Panc1 (cell line): Measurements from ENCODE around the gene GYPC. TPM values are rescaled to one million over a fixed set of nuclear protein-coding genes. Genes with fewer than 3 reads are reported as not detected.
"Not testable (repeated sequence)": the region's sequence is repeated elsewhere in the genome, so short reads cannot be mapped to it uniquely, and the experiment has no call there.

Source experiments
- ATAC-seq: fragments of 200-7000 bp; cut with Tn5 transposase; 2 replicates; pipeline ENCODE4 v1.9.1; 2020; ENCODE audit warnings: mild to moderate bottlenecking, moderate library complexity
- BruUV-seq: library from RNA; stranded (reverse); fragments of 400-500 nt; replicated peaks from 2 replicates; lab custom pipeline; 2021; lab: Mats Ljungman, UMichigan
- CTCF ChIA-PET: fragments of 300-600 bp; sonication (Branson Sonifier 250); formaldehyde crosslinking; loops from one replicate; lab custom pipeline; 2022; ENCODE audit warnings: antibody characterized with exemption; lab: Charles Lee
- POLR2A ChIA-PET: fragments of 300-600 bp; sonication (Branson Sonifier 250); formaldehyde crosslinking; loops from one replicate; lab custom pipeline; 2022; ENCODE audit warnings: antibody characterized with exemption; lab: Charles Lee
- DNase-seq: peaks from one replicate; pipeline ENCODE4 v3.0.0-alpha.2; 2010; ENCODE audit warnings: low read depth, low spot score
- H3K27ac ChIP-seq: 2 replicates; pipeline ENCODE4 v1.5.1; 2011; ENCODE audit warnings: mild to moderate bottlenecking, low read length, inconsistent platforms
- H3K27me3 ChIP-seq: fragments of 200-500 bp; sonication (Bioruptor generic); 2 replicates; pipeline ENCODE4 v1.6.0; 2014; ENCODE audit warnings: low read length, inconsistent platforms; ENCODE audit not compliant: control insufficient read depth, insufficient read depth
- H3K36me3 ChIP-seq: fragments of 200-500 bp; sonication (Bioruptor generic); 2 replicates; pipeline ENCODE4 v1.5.1; 2014; ENCODE audit warnings: inconsistent platforms, mild to moderate bottlenecking, low read length, moderate library complexity; ENCODE audit not compliant: control insufficient read depth, insufficient read depth
- H3K4me1 ChIP-seq: 2 replicates; pipeline ENCODE4 v1.5.1; 2011; ENCODE audit warnings: inconsistent platforms, mild to moderate bottlenecking, low read length, moderate library complexity; ENCODE audit not compliant: control insufficient read depth, insufficient read depth
- H3K4me3 ChIP-seq, 2 experiments: 2 replicates each; pipeline ENCODE4 v1.5.1; 2011 to 2012; ENCODE audit warnings: low read depth in 2 of 2, low read length in 2 of 2, mild to moderate bottlenecking in 2 of 2, inconsistent platforms in 1 of 2, moderate library complexity in 1 of 2
- H3K9me3 ChIP-seq: fragments of 200-500 bp; sonication (Bioruptor generic); 2 replicates; pipeline ENCODE4 v1.5.1; 2014; ENCODE audit warnings: low read depth, mild to moderate bottlenecking, inconsistent platforms, low read length, moderate library complexity; ENCODE audit not compliant: control insufficient read depth, insufficient read depth
- POLR2AphosphoS5 ChIP-seq: IDR thresholded peaks from 2 replicates; pipeline ENCODE4 v1.6.1; 2012; ENCODE audit warnings: mild to moderate bottlenecking, low read depth, low read length, moderate library complexity
- SIN3A ChIP-seq: IDR thresholded peaks from 2 replicates; pipeline ENCODE4 v1.6.1; 2012; ENCODE audit warnings: low read depth, mild to moderate bottlenecking, low read length, moderate library complexity, borderline replicate concordance; ENCODE audit not compliant: insufficient read depth
- TCF7L2 ChIP-seq: IDR thresholded peaks from 2 replicates; pipeline ENCODE4 v1.6.1; 2011; ENCODE audit warnings: mild to moderate bottlenecking, low read depth, low read length, inconsistent platforms
- in situ Hi-C: cut with HindIII; loops from 2 replicates; pipeline ENCODE4 v1.10.0; 2016; ENCODE audit warnings: low sequenced_read_pairs, low pct_unique_long_range_greater_than_20kb
- intact Hi-C: fragments of 100-400 bp; cut with micrococcal nuclease; formaldehyde crosslinking; loops from one replicate; pipeline ENCODE4 v1.10.0; 2022; ENCODE audit not compliant: unreplicated experiment
- total RNA-seq: library from RNA; stranded (reverse); gene quantifications from one replicate; pipeline ENCODE4 v1.2.1, GENCODE V29; 2021; ENCODE audit not compliant: unreplicated experiment
- TF ChIP-seq, protein P1 (sequence below): fragments of 450-650 bp; IDR thresholded peaks from 2 replicates; pipeline ENCODE4 v1.5.1; 2017; ENCODE audit warnings: mild to moderate bottlenecking
- TF ChIP-seq, protein P2 (sequence below), 2 experiments: IDR thresholded peaks; 2 replicates each; pipeline ENCODE4 v1.6.1; 2011 to 2012; ENCODE audit warnings: low read depth in 2 of 2, control low read depth in 1 of 2, low read length in 1 of 2, mild to moderate bottlenecking in 1 of 2, moderate library complexity in 1 of 2; ENCODE audit not compliant: insufficient read depth in 1 of 2

Gene GYPC
- total RNA-seq, 1 experiment from 2014 or later: 0.57 TPM

DNA sequence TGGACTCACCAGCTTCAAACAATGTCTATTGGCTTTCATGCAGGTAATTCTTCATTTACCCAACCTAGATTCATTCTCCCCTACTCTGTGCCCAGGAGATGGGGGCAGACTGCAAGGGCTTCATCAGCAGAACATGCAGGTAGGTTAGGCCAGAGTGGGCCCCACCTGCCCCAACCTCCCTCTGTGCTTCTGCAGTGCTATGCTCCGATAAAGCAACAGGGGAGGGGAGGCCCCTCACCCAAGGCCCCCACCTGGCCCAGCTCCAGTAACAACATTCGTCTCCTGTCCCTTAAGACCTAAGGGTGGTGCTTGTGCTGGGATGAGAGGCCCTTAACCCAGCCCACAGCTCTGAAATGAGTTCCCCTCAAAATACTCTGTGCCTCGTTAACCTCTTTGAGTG is 16.7 kb upstream of the GYPC start:
- ChIA-PET POLR2A (no interaction called here), CTCF (no interaction called here)
- intact Hi-C loops: loop anchor here (10.0 kb wide), 1 partner anchor 136 kb away; no protein-coding TSS in a partner anchor
- in situ Hi-C loops: no loop called here
- Histone ChIP-seq H3K27ac (no peak overlapping the region), H3K4me3 (no peak overlapping the region), H3K27me3 (no peaks in the 10 kb centered on the region), H3K36me3 (no peaks in the 10 kb centered on the region), H3K9me3 (no peaks in the 10 kb centered on the region), H3K4me1 (no peaks in the 10 kb centered on the region)
- TF ChIP-seq TCF7L2 (no peak), SIN3A (no peak), POLR2AphosphoS5 (no peak)
- TF ChIP-seq, protein P1, sequence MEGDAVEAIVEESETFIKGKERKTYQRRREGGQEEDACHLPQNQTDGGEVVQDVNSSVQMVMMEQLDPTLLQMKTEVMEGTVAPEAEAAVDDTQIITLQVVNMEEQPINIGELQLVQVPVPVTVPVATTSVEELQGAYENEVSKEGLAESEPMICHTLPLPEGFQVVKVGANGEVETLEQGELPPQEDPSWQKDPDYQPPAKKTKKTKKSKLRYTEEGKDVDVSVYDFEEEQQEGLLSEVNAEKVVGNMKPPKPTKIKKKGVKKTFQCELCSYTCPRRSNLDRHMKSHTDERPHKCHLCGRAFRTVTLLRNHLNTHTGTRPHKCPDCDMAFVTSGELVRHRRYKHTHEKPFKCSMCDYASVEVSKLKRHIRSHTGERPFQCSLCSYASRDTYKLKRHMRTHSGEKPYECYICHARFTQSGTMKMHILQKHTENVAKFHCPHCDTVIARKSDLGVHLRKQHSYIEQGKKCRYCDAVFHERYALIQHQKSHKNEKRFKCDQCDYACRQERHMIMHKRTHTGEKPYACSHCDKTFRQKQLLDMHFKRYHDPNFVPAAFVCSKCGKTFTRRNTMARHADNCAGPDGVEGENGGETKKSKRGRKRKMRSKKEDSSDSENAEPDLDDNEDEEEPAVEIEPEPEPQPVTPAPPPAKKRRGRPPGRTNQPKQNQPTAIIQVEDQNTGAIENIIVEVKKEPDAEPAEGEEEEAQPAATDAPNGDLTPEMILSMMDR: no peak
- TF ChIP-seq, protein P2, sequence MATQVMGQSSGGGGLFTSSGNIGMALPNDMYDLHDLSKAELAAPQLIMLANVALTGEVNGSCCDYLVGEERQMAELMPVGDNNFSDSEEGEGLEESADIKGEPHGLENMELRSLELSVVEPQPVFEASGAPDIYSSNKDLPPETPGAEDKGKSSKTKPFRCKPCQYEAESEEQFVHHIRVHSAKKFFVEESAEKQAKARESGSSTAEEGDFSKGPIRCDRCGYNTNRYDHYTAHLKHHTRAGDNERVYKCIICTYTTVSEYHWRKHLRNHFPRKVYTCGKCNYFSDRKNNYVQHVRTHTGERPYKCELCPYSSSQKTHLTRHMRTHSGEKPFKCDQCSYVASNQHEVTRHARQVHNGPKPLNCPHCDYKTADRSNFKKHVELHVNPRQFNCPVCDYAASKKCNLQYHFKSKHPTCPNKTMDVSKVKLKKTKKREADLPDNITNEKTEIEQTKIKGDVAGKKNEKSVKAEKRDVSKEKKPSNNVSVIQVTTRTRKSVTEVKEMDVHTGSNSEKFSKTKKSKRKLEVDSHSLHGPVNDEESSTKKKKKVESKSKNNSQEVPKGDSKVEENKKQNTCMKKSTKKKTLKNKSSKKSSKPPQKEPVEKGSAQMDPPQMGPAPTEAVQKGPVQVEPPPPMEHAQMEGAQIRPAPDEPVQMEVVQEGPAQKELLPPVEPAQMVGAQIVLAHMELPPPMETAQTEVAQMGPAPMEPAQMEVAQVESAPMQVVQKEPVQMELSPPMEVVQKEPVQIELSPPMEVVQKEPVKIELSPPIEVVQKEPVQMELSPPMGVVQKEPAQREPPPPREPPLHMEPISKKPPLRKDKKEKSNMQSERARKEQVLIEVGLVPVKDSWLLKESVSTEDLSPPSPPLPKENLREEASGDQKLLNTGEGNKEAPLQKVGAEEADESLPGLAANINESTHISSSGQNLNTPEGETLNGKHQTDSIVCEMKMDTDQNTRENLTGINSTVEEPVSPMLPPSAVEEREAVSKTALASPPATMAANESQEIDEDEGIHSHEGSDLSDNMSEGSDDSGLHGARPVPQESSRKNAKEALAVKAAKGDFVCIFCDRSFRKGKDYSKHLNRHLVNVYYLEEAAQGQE (IDR thresholded peaks at IDR 0.05; ENCODE audit: insufficient read depth in 1 of 2, low read depth in 2 of 2, low read length in 1 of 2): no peak
- no TSS peak for BruUV-seq
- ATAC-seq (no peak), DNase-seq (no peak)

DNA sequence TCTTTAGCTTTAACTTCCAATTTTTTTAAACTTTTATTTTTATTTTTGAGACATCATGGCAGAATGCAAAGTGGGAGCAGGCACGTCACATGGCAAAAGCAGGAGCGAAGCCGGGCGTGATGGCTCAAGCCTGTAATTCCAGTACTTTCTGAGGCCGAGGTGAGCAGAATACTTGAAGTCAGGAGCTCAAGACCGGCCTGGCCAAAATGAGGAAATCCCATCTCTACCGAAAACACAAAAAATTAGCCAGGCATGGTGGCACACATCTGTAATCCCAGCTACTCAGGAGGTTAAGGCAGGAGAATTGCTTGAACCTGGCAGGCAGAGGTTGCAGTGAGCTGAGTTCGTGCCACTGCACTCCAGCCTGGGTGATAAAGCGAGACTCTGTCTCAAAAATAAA is 14.7 kb upstream of the GYPC start:
- H3K27ac ChIP-seq, ATAC-seq, H3K4me1 ChIP-seq, H3K4me3 ChIP-seq, in situ Hi-C loops, intact Hi-C loops, CTCF ChIA-PET, H3K36me3 ChIP-seq, DNase-seq, H3K27me3 ChIP-seq, H3K9me3 ChIP-seq, POLR2A ChIA-PET, BruUV-seq: not testable (repeated sequence)

DNA sequence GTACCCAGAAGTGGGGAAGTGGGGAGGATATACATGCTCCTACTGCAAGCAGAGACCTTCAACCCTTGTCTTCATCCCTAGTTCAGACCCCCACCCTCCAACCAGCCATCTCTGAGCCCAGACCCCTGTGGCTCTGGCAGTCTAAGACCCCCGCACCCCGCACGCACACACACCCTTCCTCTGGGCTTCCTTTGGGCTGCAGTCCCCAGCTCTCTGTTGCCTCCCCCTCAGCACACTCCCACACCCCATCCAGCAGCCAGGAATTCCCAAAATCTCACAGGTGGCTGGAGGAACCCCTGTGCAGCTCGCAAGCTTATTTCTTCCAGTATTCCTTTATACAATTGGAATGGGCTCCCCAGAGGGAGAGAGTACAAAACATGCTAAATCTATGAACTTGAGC is 13.9 kb upstream of the GYPC start:
- Histone ChIP-seq H3K36me3 (no peaks in the 10 kb centered on the region), H3K27me3 (no peaks in the 10 kb centered on the region), H3K9me3 (no peaks in the 10 kb centered on the region), H3K4me3 (no peak overlapping the region), H3K4me1 (no peaks in the 10 kb centered on the region), H3K27ac (no peak overlapping the region)
- in situ Hi-C loops: no loop called here
- ChIA-PET POLR2A (no interaction called here), CTCF (no interaction called here)
- DNase-seq (no peak), ATAC-seq (no peak)
- intact Hi-C loops: no loop called here
- TF ChIP-seq POLR2AphosphoS5 (no peak), SIN3A (no peak), TCF7L2 (no peak)
- TF ChIP-seq, protein P2 (IDR thresholded peaks at IDR 0.05; ENCODE audit: insufficient read depth in 1 of 2, low read depth in 2 of 2, low read length in 1 of 2): no peak
- TF ChIP-seq, protein P1: no peak
- BruUV-seq: no TSS peak
